ENCODE measurements around the gene LAG3.

Gene LAG3

DNA sequence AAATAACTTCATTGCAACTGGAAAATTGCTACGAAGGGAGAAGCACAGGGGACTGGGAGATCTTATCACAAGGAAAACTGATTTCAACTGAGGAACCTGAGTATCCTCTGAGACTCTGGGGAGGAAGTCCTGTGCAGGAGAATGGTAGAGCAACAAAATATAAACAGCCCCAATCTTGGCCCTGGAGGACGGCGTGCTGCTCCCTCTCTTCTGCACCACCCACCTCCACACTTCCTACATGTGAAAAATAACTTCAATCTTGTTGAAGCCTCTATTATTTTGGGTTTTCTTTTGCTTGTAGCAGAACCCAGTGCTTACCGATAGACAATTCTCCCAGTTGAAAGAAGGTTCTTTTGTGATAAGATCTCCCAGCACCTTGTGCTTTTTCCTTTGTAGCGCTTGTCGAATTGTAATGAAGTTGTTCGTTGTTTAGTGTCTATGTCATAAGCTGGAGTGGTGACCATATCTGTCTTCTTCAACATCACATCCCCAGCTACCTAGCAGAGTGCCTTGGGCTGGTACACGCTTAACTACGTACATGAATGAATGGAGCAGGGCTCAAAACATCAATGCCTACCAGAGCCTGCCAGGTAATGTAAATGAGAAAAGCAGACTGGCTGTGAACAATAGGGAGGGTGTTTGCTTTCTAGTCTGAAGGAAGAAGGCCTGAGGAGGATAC lies 14.2 kb downstream of the LAG3 start:
- peaks cover 78% of the 10 kb centered on the region for H3K4me1 Mint-ChIP-seq (ENCODE audit: low read depth)
- no peaks in the 10 kb centered on the region for H3K36me3 Mint-ChIP-seq (ENCODE audit: low read depth)
- H3K27ac Mint-ChIP-seq, result peak overlapping the region; percentile 37
- no peaks in the 10 kb centered on the region for H3K9me3 Mint-ChIP-seq
- peak overlapping the region; percentile 37 for H3K4me3 Mint-ChIP-seq
- peaks cover 6% of the 10 kb centered on the region for H3K27me3 Mint-ChIP-seq

DNA sequence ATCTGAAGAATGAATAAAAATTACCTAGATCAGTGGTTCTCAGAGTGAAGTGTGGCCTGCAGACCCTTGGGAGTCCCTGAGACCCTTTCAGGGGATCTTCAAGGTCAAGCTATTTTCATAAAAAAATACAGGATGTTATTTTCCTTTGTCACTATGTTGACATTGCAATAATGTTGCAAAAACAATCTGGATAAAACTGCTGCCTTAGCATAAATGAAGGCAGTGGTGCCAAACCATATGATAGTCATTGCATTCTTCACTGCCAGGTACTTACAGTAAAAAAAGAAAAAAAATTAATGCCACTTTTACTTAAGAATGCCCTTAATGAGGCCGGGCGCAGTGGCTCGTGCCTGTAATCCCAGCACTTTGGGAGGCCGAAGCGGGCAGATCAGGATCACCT lies 15.0 kb downstream of the LAG3 start:
- Mint-ChIP-seq H3K4me3 (no peak overlapping the region), H3K4me1 (ENCODE audit: low read depth) (peaks cover 78% of the 10 kb centered on the region), H3K27ac (peak overlapping the region; percentile 37), H3K9me3 (no peaks in the 10 kb centered on the region), H3K36me3 (ENCODE audit: low read depth) (no peaks in the 10 kb centered on the region), H3K27me3 (peaks cover 6% of the 10 kb centered on the region)

DNA sequence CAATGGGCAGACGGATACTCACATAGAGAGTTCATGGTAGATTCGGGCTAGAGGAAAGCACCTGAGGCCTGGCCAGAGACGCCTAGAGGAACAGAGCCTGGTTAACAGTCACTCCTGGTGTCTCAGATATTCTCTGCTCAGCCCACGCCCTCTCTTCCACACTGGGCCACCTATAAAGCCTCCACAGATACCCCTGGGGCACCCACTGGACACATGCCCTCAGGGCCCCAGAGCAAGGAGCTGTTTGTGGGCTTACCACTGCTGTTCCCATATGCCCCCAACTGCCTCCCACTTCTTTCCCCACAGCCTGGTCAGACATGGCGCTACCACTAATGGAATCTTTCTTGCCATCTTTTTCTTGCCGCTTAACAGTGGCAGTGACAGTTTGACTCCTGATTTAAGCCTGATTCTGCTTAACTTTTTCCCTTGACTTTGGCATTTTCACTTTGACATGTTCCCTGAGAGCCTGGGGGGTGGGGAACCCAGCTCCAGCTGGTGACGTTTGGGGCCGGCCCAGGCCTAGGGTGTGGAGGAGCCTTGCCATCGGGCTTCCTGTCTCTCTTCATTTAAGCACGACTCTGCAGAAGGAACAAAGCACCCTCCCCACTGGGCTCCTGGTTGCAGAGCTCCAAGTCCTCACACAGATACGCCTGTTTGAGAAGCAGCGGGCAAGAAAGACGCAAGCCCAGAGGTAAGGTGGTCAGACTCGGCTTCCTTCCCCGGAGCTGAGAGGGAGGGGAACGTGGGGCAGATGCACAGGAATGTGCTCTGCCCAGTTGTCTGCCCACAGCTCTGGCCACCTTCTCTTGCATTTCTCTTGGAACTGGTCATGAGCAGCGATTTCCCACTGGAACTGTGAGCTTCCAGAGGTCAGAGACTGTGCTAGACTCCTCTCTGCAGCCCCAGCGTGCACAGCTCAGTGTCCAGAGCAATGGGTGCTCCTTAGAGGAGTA lies 16.9 kb downstream of the LAG3 start, which contains the start of gene CD4:
CD4 (plus strand) TSS at position 557 of the 953 bp plus-strand sequence. CDS start 10,611 bp downstream, outside the sequence.
- Mint-ChIP-seq H3K27me3 (peaks cover 9% of the 10 kb centered on the region), H3K9me3 (no peaks in the 10 kb centered on the region), H3K4me3 (peak within 1 kb of the TSS; percentile 44), H3K36me3 (ENCODE audit: low read depth) (no peaks in the 10 kb centered on the region), H3K27ac (peak within 1 kb of the TSS; percentile 56), H3K4me1 (ENCODE audit: low read depth) (peaks cover 73% of the 10 kb centered on the region)

DNA sequence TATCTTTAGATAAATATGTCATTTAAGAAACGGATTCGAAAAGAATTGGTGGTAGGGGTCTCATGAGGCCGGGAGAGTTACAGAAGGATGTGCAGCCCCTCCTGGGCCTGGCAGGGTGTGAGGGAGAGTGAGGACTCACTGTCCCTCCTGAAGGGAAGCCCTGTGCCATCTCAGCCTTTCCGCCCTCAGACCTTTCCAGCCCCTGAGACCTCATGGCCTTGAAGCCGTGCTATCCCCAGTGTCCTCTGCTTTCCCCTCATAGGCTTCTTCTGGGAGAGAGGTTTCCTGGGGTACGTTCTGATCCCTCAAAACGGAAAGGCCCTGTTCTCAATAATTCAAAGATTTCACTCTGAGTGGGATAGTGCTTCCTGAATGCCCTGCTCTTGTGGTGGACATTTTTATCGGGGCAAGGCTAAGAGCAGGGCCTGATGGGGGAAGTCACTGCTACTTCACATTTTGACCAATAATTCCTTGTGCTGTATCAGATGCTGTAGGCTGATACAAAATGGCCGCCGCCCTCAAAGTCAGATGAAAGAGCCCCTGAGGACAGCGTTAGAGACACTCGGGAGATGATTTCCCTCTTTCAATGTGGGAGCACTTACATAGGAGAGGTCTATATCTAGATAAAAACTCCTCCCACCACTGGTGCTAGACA lies 18.3 kb downstream of the LAG3 start:
- peak overlapping the region; percentile 49 for H3K4me3 Mint-ChIP-seq

DNA sequence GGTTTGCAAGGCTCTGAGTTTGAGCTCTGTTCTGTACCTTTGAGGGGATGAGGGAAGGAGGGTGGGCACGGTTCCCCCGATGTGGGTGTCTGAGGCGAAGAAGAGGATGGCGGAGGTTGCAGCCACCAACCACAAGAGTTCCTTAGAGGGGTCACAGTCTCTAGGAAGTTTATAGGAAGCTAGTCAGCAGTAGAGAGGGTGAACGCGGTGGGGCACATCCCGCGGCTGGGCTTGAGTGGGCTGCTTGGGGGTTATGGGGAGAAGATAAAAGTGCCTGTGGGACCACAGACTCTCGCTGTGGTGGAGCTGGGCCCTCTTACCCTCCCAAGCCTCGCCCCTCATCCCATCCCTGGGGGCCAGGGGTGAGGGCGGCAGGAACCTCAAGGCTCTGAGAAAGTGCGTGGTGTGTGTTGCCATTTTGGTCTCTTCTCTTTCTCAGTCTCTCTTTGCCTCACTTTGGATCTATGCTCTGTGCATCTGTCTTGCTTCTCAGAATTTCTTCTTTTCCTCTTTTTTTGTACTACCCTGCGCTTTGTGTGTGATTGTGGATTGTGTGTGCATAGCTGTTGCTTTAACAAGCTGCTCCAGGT lies 19.7 kb downstream of the LAG3 start:
- Mint-ChIP-seq H3K4me1 (ENCODE audit: low read depth) (peaks cover 49% of the 10 kb centered on the region), H3K9me3 (no peaks in the 10 kb centered on the region), H3K4me3 (peak overlapping the region; percentile 74), H3K27ac (peak overlapping the region; percentile 76), H3K27me3 (peaks cover 14% of the 10 kb centered on the region), H3K36me3 (ENCODE audit: low read depth) (no peaks in the 10 kb centered on the region)

More for the DNA sequence above, 18.3 kb downstream of the LAG3 start:
- Mint-ChIP-seq H3K4me1 (ENCODE audit: low read depth) (peaks cover 61% of the 10 kb centered on the region), H3K36me3 (ENCODE audit: low read depth) (no peaks in the 10 kb centered on the region), H3K27me3 (peaks cover 14% of the 10 kb centered on the region), H3K9me3 (no peaks in the 10 kb centered on the region), H3K27ac (no peak overlapping the region)

DNA sequence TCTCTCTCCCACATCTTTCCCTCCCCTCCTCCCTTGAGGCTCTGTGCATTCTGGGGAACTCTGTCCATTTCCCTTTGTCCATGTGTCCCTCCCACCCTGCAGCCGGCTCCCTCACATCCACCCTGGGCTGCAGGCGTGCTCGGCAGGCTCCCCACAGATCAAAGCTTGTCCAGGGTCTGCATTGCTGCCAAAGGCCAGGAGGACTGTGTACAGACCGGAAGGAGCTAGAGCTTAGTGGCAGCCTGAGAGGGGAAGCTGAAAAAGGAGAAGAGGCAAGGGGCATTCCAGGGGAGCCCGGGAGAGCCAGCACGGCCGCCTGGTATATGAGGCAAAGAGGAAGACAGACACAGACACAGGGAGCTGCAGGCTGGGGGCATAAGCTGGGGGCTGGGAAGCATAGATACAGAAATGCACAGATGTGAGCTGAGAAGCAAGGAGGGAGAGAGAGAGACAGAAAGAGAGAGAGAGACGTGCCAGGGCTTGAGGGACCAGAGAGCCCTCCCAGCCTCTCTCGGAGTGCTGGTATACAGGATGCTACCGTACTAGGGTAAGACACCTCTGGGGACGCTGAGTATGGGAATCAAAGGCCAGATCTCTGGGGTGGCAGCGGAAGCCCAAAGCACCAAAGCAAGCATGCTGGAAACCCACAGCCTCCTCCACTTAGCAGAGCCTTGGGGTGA lies 20.3 kb downstream of the LAG3 start:
- peak overlapping the region; percentile 51 for H3K27ac Mint-ChIP-seq

DNA sequence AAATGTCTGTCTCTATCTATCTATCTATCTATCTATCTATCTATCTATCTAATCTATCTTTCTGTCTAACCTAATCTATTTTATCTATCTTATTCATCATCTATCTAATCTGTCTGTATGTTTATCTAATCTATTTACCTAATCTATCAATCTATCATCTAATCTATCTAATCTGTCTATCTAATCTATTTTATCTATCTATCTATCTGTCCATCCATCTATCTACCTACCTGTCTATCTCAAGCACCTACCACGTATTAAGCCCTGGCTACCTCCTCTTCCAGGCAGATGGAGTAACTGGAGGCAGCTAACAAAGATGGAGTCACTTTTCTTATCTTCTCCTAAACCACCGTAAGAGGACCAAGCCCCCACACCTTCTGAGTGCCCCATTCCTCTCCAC lies 22.8 kb downstream of the LAG3 start:
- Mint-ChIP-seq H3K36me3 (ENCODE audit: low read depth) (no peaks in the 10 kb centered on the region), H3K9me3 (no peaks in the 10 kb centered on the region), H3K4me1 (ENCODE audit: low read depth) (peaks cover 26% of the 10 kb centered on the region), H3K4me3 (no peak overlapping the region), H3K27me3 (peaks cover 11% of the 10 kb centered on the region), H3K27ac (no peak overlapping the region)

More for the DNA sequence above, 20.3 kb downstream of the LAG3 start:
- H3K36me3 Mint-ChIP-seq (ENCODE audit: low read depth), result no peaks in the 10 kb centered on the region
- H3K4me1 Mint-ChIP-seq (ENCODE audit: low read depth), result peaks cover 45% of the 10 kb centered on the region
- no peaks in the 10 kb centered on the region for H3K9me3 Mint-ChIP-seq
- peak overlapping the region; percentile 74 for H3K4me3 Mint-ChIP-seq
- peaks cover 14% of the 10 kb centered on the region for H3K27me3 Mint-ChIP-seq

DNA sequence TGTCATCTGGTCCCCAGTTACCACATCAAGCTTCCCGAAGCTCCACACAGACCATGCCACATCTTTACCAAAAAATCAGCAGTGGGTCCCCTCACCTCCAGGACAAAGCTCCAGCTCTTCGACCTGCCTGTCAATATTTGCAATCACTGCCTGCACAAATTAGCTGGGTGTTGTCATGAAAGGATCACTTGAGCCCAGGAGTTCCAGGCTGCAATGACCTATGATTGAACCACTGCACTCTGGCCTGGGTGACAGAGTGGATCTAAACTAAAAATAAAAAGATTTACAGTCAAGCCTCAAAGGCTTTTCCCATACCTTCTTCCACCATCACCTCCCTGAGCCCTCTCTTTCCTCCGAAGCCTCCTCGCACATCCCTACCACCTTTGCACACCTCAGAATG lies 24.3 kb downstream of the LAG3 start:
- Mint-ChIP-seq H3K27me3 (peaks cover 8% of the 10 kb centered on the region), H3K9me3 (no peaks in the 10 kb centered on the region), H3K4me3 (no peak overlapping the region), H3K36me3 (ENCODE audit: low read depth) (no peaks in the 10 kb centered on the region), H3K27ac (no peak overlapping the region), H3K4me1 (ENCODE audit: low read depth) (peaks cover 20% of the 10 kb centered on the region)

DNA sequence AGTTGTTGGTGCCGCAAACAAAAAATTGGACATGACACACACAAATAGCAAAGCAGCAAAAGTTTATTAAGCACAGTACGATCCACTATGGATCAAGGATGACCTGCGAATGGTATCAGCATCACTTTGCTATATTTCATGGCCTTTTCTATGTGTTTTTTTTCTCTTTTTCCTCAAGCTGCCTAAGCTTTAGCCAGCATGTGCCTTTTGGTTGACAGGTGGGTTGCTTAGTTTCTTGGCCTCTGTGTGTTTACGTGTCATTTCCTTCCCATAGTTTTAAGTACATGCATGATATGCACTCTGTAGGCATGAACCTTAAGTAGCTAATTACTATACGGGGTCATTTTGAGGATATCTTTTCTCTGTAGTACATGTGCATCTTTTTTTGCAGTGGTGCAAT lies 26.8 kb downstream of the LAG3 start:
- H3K27me3 Mint-ChIP-seq, result peaks cover 5% of the 10 kb centered on the region
- no peaks in the 10 kb centered on the region for H3K4me1 Mint-ChIP-seq (ENCODE audit: low read depth)
- peak overlapping the region; percentile 10 for H3K27ac Mint-ChIP-seq
- H3K4me3 Mint-ChIP-seq, result no peak overlapping the region
- H3K36me3 Mint-ChIP-seq (ENCODE audit: low read depth), result no peaks in the 10 kb centered on the region
- H3K9me3 Mint-ChIP-seq, result no peaks in the 10 kb centered on the region

DNA sequence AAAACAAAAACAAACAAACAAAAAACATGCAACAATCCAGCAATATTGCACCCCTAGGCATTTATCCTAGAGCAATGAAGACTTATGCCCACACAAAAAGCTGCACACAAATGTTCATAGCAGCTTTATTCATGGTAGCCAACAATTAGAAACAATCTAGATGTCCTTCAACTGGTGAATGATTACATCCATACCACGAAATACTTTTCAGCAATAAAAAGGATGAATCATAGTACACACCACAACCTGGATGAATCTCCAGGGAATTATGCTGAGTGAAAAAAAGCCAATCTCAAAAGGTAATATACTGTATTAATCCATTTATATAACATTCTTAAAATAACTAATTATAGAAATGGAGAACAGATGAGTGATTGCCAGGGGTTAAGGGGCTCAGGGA lies 34.9 kb downstream of the LAG3 start:
- H3K4me1 Mint-ChIP-seq (ENCODE audit: low read depth), result peaks cover 6% of the 10 kb centered on the region
- no peaks in the 10 kb centered on the region for H3K9me3 Mint-ChIP-seq
- H3K27ac Mint-ChIP-seq, result no peak overlapping the region
- no peak overlapping the region for H3K4me3 Mint-ChIP-seq
- H3K36me3 Mint-ChIP-seq (ENCODE audit: low read depth), result no peaks in the 10 kb centered on the region
- H3K27me3 Mint-ChIP-seq, result no peaks in the 10 kb centered on the region

DNA sequence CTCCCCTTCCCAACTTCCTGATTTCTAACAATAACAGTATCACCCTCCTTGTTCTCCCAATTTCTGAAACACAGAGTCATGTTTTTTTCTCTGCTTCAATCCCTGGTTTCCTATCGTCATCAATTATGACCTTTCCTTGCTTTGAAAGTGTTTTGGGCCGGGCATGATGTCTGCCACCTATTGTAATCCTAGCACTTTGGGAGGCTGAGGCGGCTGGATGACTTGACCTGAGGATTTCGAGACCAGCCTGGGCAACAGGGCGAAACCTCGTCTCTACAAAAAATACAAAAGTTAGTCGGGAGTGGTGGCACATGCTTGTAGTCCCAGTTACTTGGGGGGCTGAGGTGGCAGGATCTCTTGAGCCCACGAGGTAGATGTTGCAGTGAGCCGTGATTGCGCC lies 36.7 kb downstream of the LAG3 start:
- Mint-ChIP-seq H3K4me1 (ENCODE audit: low read depth) (peaks cover 6% of the 10 kb centered on the region), H3K9me3 (no peaks in the 10 kb centered on the region), H3K36me3 (ENCODE audit: low read depth) (no peaks in the 10 kb centered on the region), H3K27me3 (peaks cover 7% of the 10 kb centered on the region), H3K27ac (no peak overlapping the region), H3K4me3 (no peak overlapping the region)

DNA sequence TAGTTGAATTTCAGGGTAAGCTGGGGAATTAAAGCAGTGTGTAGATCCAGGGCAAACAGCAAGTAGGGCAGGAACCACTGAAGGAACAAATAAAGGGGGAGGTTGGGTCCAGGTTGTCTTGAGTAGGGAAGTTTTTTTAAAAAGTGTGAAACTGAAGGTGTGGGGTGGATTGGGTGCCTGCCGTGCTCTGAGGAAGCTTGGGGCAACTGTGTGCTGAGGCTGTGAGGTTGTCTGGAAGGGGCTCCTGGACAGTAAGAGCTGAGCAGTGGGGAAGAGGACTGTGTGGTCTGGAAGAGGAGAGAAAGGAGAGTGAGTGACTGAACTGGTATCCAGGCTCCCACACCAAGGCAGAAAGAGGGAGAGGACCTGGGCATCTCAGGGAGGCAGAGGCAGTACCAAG lies 38.4 kb downstream of the LAG3 start:
- peaks cover 11% of the 10 kb centered on the region for H3K27me3 Mint-ChIP-seq
- H3K4me1 Mint-ChIP-seq (ENCODE audit: low read depth), result peaks cover 6% of the 10 kb centered on the region
- no peaks in the 10 kb centered on the region for H3K9me3 Mint-ChIP-seq
- H3K36me3 Mint-ChIP-seq (ENCODE audit: low read depth), result no peaks in the 10 kb centered on the region
- H3K4me3 Mint-ChIP-seq, result no peak overlapping the region
- no peak overlapping the region for H3K27ac Mint-ChIP-seq

DNA sequence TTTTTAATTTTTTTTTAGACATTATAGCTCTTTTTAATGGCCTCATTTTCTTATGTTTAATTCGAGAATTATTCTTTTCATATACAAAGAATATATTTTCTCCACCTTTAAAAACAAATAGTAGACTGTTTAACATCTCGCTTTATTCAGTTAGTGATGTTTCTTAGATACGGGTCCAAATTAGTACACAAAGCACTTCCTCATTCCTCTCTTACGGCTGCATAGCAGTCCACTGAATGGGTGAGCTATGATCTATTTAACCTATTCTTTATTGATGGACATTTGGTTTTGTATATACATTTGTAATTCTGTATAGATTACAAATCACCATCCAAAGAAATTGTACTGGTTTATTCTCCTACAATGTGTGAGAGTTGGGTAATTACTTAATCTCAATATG lies 41.0 kb downstream of the LAG3 start:
- H3K27ac Mint-ChIP-seq, result no peak overlapping the region
- peaks cover 11% of the 10 kb centered on the region for H3K27me3 Mint-ChIP-seq
- H3K36me3 Mint-ChIP-seq (ENCODE audit: low read depth), result no peaks in the 10 kb centered on the region
- no peaks in the 10 kb centered on the region for H3K9me3 Mint-ChIP-seq
- H3K4me1 Mint-ChIP-seq (ENCODE audit: low read depth), result peaks cover 6% of the 10 kb centered on the region
- H3K4me3 Mint-ChIP-seq, result no peak overlapping the region

DNA sequence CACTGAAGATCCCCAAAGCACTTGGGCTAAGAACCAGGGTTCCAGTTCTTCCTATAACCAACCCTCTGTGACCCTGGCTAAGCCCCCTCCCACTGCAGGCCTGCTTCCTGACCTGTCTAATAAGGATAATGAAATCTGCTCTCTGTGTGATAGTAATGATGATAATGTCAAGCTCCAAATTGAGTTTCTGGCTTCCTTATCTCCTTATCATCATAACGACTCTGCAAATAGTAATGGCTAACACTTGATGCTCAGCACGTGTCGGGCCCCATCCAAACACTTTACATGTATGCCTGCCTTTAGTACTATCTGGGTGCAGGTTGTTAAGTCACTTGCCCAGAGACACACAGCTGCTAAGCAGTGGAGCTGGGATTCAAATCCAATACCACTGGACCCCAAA lies 44.3 kb downstream of the LAG3 start:
- Mint-ChIP-seq H3K27ac (no peak overlapping the region), H3K9me3 (no peaks in the 10 kb centered on the region), H3K27me3 (peaks cover 23% of the 10 kb centered on the region), H3K4me3 (no peak overlapping the region), H3K4me1 (ENCODE audit: low read depth) (peaks cover 8% of the 10 kb centered on the region), H3K36me3 (ENCODE audit: low read depth) (no peaks in the 10 kb centered on the region)
